GM19455 (cell line): ENCODE data around the gene AMFR.

Experiments
- ATAC-seq: cut with Tn5 transposase; IDR thresholded peaks from one replicate; pipeline ENCODE4 v1.9.1; 2021; ENCODE audit not compliant: unreplicated experiment

The AMFR gene

GRCh38 chr16:56425439-56425832, at the start of gene AMFR:
TSS of gene AMFR (minus strand) at chr16:56425545. CDS start at chr16:56425327, 218 bp downstream.
- ATAC-seq, result peak; percentile 77

- ATAC-seq, result no peak
Observed at GRCh38 chr16:56470666-56471065, 45.3 kb upstream of the AMFR start.

- ATAC-seq, result no peak
Observed at GRCh38 chr16:56470232-56470631, 44.9 kb upstream of the AMFR start.

GRCh38 chr16:56469748-56470147, 44.4 kb upstream of the AMFR start:
- no peak for ATAC-seq

GRCh38 chr16:56468800-56469199, 43.5 kb upstream of the AMFR start:
- no peak for ATAC-seq

GRCh38 chr16:56466344-56466743, 41.0 kb upstream of the AMFR start:
- ATAC-seq, result no peak

GRCh38 chr16:56463153-56463552, 37.8 kb upstream of the AMFR start:
- ATAC-seq, result no peak

GRCh38 chr16:56462064-56462796, 36.9 kb upstream of the AMFR start:
- ATAC-seq, result no peak

GRCh38 chr16:56460101-56460500, 34.8 kb upstream of the AMFR start:
- ATAC-seq, result no peak

GRCh38 chr16:56457927-56458470, 32.7 kb upstream of the AMFR start:
- ATAC-seq, result no peak

- ATAC-seq, result peak; percentile 39
Observed at GRCh38 chr16:56451753-56452689, 26.7 kb upstream of the AMFR start.

- ATAC-seq, result peak; percentile 97
Observed at GRCh38 chr16:56450986-56451752, 25.8 kb upstream of the AMFR start, which contains the start of the genes NUDT21 and OGFOD1. TSS of gene NUDT21 (minus strand) at chr16:56451332. CDS start at chr16:56451202, 130 bp downstream. TSS of gene OGFOD1 (plus strand) at chr16:56451554. CDS start at chr16:56451613, 59 bp downstream.

GRCh38 chr16:56450275-56450985, 25.1 kb upstream of the AMFR start:
- ATAC-seq, result peak; percentile 34

- no peak for ATAC-seq
Observed at GRCh38 chr16:56448005-56448404, 22.7 kb upstream of the AMFR start.

GRCh38 chr16:56447286-56447685, 21.9 kb upstream of the AMFR start:
- no peak for ATAC-seq

- ATAC-seq, result no peak
Observed at GRCh38 chr16:56438038-56438437, 12.7 kb upstream of the AMFR start.

- no peak for ATAC-seq
Observed at GRCh38 chr16:56436258-56436657, 10.9 kb upstream of the AMFR start.

- ATAC-seq, result no peak
Observed at GRCh38 chr16:56428091-56428490, 2.7 kb upstream of the AMFR start.

GRCh38 chr16:56426585-56426984, 1.2 kb upstream of the AMFR start:
- no peak for ATAC-seq

GRCh38 chr16:56424791-56425438, 430 bp downstream of the AMFR start:
- ATAC-seq, result peak; percentile 31
